ENCODE results near the gene TTC22.

TTC22 gene

DNA sequence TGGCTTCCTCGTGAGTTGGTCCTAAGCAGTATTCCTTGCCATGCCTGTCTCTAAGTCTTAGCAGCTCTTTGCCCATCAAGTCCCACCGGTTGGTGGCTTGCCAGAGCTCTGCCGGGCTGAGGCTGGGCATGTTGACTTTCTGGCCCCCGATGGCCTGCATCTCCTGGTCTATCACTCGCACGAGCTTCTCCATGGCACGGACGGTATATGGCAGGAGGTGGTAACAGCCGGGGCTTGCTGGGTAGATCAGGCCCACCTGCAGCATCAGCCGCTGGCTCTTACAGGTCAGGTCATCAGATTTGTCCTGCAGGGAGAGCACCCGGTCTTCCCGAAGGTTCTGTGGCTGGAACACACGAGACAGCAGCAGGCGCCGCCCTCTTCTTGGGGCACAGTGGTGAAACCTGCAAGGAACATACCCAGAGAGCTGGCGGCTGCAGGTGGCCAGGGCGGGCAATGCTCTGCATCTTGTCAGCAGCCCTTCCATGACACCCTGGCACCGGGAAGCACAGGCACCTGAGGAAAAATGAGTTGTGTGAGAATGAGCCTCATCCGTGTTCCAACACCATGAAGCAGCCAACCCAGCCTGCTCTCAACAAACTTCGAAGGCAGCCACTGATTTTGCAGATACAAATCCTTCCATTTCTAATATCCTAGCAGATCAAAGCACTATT lies 42.3 kb downstream of the TTC22 start:
- in situ Hi-C loops (cut with HindIII; ENCODE audit: low sequenced_read_pairs) = loop anchor here (5.0 kb wide), 2 partner anchors 42 to 93 kb away; partner anchors contain the start of gene TTC4

DNA sequence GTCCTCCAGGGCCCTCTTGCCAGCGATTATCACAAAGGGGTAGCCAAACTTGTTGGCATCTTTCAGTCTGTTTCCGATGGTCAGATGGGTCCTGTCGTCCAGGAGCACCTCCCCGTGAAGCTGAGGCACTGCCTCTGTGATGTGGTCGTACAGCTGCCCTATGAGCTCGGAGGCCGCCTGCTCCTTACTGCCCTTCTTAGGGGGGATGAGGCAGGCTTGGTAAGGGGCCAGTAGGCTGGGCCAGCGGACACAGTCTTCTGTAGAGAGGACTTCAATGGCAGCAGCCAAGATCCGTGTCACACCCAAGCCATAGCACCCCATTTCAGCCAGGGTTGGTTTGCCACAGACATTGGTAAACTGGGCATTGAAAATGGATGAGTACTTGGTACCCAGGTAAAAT lies 43.3 kb downstream of the TTC22 start:
- in situ Hi-C loops (cut with HindIII; ENCODE audit: low sequenced_read_pairs) = loop anchor here (5.0 kb wide), 2 partner anchors 41 to 94 kb away; partner anchors contain the start of gene TTC4

GRCh38 chr1:54754486-54755285 lies 46.4 kb downstream of the TTC22 start:
- in situ Hi-C loops (cut with HindIII; ENCODE audit: low sequenced_read_pairs) = loop anchor here (5.0 kb wide), 2 partner anchors 37 to 98 kb away; partner anchors contain the start of gene TTC4

GRCh38 chr1:54754045-54754444 lies 47.1 kb downstream of the TTC22 start:
- in situ Hi-C loops (cut with HindIII; ENCODE audit: low sequenced_read_pairs) = no loop called here

DNA sequence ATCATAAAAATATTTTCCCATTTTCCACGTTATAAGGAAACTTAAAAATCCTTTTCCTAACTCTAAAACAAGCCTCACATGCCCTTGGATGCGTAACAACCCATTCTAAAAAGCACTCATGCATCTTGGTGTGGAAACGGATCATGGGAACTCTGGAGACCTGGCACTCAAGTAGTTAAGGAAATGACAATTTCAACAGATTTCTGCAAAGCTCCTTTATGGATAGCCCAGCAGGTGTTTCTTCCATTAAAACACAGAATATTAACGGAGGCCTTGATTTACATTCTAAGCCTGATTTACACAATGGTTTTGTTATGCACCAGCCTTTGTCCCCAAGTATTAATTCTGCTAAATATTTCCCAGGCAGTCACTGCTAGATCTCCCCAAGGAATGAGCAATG lies 49.7 kb downstream of the TTC22 start:
- in situ Hi-C loops (cut with HindIII; ENCODE audit: low sequenced_read_pairs) = no loop called here

DNA sequence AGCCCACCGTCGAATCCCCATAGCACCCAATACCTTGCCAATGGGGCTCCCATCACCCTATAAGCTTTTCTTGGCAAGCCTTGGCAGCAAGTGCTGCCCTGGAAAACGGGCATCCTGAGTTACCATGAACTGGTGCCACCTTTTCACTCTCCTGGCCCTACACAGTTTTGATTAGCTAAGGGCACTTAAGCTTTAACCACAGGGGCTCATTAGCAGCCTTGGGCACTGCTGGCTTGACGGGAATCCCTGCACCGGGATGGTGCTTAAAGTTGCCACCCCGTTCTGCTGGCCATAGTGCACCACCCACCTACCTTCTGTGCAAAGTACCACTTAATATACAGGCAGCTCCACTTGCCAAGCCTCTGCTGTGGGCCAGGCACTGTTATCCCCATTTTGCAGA lies 50.5 kb downstream of the TTC22 start:
- in situ Hi-C loops (cut with HindIII; ENCODE audit: low sequenced_read_pairs) = no loop called here

DNA sequence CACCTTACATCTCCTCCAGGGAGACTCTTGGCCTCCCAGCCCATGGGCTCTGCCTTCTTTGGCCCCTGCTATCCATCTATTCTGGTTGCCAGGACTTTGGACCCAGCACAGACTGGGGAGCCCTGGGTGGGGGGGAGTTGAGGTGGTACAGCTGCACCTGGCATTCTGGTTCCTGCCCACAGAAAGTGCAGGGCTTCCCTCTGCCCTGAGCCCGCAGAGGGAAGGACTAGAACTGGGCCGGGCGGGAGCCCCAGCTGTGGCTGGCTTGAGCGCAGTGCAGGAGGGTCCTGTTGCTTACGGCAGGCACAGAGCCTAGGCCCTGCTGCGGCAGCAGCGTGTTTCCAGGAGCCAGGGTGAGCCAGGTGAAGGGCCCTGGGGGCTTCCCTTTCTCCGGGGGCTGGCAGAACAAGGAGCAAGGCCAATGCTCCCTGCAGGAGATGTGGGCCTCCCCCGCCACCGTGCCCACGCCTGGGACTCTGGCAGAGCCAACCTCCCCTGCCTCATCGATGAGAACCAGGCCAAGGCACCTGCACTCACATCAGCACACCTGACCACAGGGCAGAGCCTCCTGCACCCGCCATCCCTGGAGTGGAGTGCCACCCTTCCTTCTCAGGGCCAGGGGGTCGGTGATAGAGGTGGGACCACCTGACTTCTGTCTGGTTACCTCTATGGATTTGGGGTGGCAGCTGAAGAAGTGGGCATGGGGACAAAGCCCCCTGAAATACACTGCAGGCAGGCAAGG lies 52.9 kb downstream of the TTC22 start:
- in situ Hi-C loops (cut with HindIII; ENCODE audit: low sequenced_read_pairs) = no loop called here

DNA sequence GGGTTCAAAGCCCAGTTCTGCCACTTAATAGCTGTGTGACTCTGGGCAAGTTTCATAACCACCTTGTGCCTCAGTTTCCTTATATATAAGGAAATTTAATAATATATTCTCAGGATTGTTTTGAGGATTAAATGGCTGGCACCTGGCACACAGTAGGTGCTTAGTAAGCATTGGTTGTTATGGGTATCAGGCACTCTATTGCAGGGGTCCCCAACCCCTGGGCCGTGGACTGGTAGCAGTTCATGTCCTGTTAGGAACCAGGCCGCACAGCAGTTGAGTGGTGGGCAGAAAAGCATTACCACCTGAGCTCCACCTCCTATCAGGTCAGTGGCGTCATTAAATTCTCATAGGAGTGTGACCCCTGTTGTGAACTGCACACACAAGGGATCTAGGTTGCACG lies 55.3 kb downstream of the TTC22 start:
- in situ Hi-C loops (cut with HindIII; ENCODE audit: low sequenced_read_pairs) = no loop called here

- in situ Hi-C loops (cut with HindIII; ENCODE audit: low sequenced_read_pairs) = no loop called here
These were observed 55.8 kb downstream of the TTC22 start for GRCh38 chr1:54745274-54745673.

- in situ Hi-C loops (cut with HindIII; ENCODE audit: low sequenced_read_pairs) = no loop called here
These were observed 56.4 kb downstream of the TTC22 start for GRCh38 chr1:54744696-54745095.

DNA sequence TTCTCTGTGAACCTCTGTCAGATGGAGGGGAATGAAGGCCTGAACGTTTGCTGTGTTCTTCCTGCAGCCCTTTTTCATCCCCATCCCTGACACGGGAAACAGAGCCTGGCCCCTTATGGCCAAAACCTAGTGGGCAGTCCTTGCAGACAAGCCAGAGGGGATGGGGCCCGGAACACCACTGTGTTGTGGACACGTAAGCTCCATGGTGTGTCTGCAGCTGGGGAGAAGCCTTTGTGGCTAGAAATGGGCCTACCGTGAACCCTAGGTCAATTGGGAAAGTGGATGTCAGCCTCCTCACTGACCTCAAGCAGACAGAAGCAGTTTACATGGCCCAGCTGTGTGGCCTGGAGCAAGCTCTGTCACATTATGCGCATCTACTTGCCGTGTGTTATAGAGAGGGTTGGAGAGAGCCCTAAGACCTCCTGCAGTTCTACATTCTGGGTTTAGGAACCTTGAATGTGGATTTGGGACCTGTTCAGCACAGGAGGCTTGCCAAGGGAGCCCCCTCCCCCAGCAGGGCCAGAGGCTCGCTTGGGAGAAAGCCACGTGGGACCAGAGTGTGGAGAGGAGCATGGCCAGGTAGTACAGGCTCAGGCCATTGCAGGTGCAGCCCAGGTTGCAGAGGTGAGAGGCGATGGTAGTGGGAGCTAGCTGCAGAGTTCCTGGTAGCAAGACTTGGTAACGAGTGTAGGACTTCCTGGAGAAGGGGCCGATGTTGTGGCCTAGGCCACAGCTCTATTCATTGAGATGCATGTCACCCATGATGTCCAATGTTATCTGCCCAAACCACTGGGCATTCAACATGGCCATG lies 57.5 kb downstream of the TTC22 start:
- in situ Hi-C loops (cut with HindIII; ENCODE audit: low sequenced_read_pairs) = no loop called here

DNA sequence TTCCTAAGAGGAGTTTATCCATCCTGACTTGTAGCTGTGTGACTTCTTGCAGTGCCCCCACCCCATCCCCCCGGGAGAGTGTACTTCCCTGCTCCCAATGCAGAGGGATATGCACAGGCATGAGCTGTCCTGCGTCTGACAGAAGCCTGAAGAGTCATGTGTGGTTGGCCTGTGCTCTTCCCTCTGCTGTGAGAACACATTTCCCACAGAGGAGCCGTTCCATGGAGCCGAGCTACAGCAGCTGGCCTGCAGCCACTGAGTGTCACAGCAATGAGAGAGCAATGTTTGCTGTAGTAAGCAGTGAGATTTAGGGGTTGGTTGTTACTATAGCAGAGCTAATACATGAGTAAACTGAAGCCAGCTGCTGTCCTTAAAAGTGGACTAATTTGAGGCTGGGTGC lies 58.8 kb downstream of the TTC22 start:
- in situ Hi-C loops (cut with HindIII; ENCODE audit: low sequenced_read_pairs) = no loop called here

DNA sequence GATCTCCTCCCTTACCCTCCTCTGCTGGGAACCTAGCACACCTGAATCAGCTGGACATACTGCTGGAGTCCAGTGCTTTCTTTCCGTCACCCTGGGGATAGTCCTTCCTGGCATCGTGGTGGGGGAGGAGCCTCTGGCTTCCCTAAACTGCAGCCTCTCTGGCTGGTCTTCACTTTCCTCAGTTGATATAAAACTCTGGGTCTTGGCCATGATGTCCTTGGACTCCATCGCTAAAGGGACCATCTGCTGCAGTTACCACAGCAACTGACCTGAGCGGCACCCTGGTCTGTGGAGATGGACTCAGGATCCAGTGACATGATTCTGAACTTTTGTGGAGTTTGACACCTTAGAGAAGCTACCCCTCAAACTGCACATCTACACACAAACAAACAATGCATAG lies 59.6 kb downstream of the TTC22 start:
- in situ Hi-C loops (cut with HindIII; ENCODE audit: low sequenced_read_pairs) = no loop called here

- in situ Hi-C loops (cut with HindIII; ENCODE audit: low sequenced_read_pairs) = no loop called here
These were observed 62.9 kb downstream of the TTC22 start for GRCh38 chr1:54738244-54738643.

- in situ Hi-C loops (cut with HindIII; ENCODE audit: low sequenced_read_pairs) = no loop called here
These were observed 64.4 kb downstream of the TTC22 start for GRCh38 chr1:54736685-54737084.
